ENCODE data around the gene CLEC17A.
"Not testable (repeated sequence)": the region's sequence is repeated elsewhere in the genome, so short reads cannot be mapped to it uniquely, and the experiment has no call there.

The CLEC17A gene

DNA sequence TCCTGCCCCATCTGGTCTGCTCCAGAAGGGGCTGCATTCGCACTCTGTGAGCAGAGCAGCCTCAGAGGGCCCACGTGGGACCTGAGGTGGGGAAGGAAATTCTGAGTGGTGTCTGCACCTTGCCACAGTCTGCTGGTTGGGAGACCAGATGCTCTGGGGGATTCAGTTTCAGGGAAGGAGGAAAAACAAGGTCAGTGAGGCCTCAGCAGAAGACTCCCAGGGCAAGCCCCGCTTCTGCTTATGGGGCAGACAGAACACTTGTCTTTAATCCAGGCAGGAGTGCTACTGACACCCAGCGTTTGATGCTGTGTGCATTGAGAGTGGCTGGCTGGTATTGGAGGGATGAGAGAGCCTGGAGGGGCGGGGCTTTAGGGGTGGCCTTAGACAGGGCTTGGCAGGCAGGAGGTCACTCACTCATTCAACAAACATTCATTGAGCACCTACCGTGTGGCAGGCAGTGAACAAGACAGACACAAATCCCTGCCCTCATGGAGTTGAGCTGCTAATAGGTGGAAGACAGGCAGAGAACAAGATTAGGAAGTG is 4.9 kb upstream of the CLEC17A start:
- no peak for DNase-seq (ENCODE audit: low spot score)

DNA sequence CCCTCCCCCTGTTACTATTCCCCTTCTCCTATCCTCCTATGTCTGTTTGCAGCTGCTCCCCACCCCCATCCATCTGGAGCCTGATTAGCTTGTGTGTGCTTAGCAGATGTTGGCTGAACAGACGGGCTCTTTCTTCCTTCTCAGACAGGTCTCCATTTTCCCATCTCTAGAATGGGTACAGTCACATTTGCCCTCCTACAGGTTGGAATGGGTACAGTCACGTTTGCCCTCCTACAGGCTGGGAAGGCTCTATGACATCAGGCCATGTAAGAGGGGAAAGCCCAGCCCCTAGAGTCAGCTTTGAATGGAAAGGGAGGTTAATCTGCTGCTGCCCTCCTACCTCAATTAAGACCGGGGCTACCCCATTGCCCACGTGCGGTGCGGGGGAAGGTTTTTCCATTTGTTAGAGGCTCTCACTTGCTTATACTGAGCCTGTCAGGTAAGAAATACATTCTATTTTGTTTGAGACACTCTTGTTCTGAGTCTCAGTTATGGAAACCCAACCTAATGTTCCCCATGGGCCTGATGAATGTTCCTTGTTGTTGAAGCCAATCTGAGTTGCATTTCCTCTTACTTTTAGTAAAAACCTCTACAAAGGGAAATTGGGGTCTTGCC is 2.2 kb upstream of the CLEC17A start:
- no peak for DNase-seq (ENCODE audit: low spot score)

DNA sequence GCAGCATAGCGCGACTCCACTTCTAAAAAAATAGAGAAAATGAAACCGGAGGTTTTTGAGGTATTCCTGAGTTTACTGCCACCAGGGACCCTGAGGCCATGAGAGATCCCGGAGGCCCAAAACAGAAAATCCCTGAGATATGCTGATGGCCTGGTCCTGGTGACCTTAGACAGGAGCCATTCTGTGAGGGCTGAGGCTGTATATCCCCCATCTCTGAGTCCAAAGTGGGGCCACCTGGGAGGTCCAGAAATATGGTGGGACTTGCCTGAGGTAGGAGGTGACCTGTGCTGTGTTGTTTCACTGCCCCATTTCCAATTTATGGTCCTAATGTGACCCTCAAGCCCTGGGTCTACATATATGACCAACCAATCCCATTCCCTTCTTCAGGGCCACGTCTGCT is 1.5 kb downstream of the CLEC17A start:
- not testable (repeated sequence) for DNase-seq (ENCODE audit: low spot score)

DNA sequence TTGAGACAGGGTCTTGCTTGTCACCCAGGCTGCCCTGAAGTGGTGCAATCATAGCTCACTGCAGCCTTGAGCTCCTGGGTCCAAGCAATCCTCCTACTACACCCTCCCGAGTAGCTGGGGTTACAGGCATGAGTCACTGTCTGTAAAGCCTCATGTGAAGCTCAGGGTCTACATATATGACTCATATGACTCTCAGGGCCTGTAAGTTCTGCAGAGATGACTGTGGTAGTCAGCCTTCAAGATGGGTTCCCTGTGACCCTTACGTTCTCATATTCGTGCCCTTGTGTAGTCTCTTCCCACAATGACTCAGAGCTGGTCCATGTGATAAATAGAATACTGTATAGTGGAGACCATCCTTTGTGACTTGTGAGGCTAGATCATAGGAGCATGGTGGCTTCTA is 2.3 kb downstream of the CLEC17A start:
- not testable (repeated sequence) for DNase-seq (ENCODE audit: low spot score)

DNA sequence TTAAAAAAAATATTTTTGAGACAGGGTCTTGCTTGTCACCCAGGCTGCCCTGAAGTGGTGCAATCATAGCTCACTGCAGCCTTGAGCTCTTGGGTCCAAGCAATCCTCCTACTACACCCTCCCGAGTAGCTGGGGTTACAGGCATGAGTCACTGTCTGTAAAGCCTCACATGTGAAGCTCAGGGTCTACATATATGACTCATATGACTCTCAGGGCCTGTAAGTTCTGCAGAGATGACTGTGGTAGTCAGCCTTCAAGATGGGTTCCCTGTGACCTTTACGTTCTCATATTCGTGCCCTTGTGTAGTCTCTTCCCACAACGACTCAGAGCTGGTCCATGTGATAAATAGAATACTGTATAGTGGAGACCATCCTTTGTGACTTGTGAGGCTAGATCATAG is 6.5 kb downstream of the CLEC17A start:
- not testable (repeated sequence) for DNase-seq (ENCODE audit: low spot score)

DNA sequence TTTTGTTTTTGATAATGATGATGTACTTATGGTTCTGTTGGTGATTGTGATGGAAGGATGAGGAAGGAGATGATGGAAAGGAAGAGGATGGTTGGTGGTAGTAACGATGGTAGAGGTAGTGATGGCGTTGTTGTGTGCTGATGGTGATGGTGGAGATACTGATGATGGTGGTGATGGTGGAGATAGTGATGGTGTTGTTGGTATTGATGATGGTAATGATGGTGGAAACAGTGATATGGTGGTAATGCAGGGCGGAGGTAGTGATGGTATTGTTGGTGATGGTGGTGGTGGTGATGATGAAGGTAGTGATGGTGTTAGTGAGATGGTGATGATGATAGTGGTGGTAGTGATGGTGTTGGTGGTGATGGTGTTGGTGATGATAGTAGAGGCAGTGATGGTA is 12.7 kb downstream of the CLEC17A start:
- no peak for DNase-seq (ENCODE audit: low spot score)

DNA sequence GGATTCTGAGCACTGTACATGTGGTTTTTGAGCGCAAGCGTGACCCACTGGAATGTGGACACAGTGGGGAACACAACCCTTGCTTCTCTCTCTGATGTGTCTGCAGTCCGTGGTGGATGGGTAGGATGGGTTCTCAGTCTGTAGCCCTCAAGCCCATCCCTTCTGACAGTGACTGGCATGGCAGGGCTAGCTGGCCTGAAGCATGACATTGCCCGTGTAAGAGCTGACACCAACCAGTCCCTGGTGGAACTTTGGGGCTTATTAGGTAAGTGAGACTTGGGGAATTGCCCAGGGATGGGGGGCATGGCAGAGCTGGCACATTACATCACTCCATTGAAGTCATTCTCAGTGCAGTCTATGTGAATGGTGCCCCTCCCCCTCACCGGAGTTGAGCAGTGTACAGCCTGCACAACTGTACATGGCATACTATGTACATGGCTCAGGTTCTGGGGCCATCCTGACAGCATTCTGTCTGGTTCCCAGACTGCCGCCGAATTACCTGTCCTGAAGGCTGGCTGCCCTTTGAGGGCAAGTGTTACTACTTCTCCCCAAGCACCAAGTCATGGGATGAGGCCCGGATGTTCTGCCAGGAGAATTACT is 16.8 kb downstream of the CLEC17A start:
- no peak for DNase-seq (ENCODE audit: low spot score)

DNA sequence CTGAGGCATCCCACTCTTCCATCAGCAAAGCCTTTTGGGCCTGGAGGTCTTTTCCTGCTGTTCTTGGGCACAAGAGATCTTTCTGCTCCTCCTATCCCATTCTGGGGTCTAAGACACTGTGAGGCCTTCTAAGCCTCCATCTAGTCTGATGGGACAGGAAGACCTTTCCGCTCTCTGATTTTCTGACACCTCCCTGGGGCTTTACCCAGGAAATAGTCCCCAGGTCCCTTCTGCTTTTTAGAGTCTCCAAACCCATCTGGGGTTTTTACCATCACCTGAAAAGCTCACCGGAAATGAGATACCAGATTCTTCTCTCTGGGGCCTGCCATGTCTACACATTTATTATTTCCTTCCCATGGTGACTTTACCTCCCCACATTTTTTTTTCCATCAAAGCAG is 21.1 kb downstream of the CLEC17A start:
- DNase-seq (ENCODE audit: low spot score), result no peak

DNA sequence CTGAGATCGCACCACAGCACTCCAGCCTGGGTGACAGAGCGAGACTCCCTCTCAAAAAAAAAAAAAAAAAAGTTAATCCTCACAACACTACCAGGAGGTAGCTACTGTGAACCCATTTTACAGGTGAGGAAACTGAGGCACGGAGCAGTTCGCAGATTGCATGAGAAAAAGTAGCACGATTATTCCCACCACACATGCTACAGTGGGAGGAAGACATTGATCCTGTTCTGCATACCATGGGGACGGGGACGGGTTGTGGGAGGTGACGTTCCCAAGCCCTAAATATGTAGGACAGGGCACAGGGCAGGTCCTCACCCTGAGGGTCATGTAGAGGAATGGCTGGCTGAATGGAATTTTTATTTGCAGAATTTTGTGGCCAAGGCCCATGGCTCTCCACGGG is 23.7 kb downstream of the CLEC17A start:
- no peak for DNase-seq (ENCODE audit: low spot score)

DNA sequence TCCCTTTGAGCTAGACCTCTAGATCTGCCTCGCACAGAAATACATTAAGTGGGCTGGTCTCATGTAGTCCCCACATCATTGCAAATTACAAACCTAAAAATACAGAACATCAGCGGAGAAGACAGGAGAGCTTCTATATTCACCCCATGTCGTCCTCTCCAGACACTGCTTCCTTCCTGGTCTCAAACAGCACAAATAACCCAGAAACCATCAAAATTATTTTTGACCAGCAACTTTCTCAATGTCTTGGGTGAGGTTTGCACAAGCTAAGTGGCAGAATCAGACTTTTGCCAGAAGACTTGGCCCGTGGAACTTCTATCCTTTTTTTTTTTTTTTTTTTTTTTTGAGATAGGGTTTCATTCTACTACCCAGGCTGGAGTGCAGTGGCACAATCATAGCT is 28.2 kb downstream of the CLEC17A start:
- no peak for DNase-seq (ENCODE audit: low spot score)

DNA sequence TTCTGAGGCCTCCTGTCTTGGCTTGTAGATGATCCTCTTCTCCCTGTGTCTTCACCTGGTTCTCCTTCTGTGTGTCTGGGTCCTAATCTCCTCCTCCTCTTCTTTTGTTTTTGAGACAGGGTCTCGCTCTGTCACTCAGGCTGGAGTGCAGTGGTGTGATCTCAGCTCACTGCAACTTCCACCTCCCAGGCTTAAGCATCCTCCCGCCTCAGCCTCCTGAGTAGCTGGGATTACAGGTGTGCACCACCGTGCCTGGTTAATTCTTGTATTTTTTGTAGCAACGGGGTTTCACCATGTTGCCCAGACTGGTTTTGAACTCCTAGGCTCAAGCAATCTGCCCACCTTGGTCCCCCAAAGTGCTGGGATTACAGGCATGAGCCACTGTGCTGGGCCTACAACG is 29.4 kb downstream of the CLEC17A start:
- not testable (repeated sequence) for DNase-seq (ENCODE audit: low spot score)

DNA sequence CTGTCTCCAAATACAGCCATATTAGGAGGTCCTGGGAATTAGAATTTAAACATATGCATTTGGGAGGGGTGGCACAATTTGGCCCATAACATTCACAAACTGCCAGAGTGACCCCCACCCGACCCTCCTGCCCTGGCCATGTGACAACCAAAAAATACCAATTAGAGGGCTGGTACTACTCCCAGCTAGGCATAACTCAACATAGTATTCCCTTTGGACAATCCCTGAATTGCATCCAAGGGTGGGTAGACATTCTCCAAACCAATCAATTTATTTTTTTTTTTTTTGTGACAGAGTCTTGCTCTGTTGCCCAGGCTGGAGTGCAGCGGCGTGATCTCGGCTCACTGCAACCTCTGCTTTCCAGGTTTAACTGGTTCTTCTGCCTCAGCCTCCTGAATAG is 29.8 kb downstream of the CLEC17A start:
- no peak for DNase-seq (ENCODE audit: low spot score)

DNA sequence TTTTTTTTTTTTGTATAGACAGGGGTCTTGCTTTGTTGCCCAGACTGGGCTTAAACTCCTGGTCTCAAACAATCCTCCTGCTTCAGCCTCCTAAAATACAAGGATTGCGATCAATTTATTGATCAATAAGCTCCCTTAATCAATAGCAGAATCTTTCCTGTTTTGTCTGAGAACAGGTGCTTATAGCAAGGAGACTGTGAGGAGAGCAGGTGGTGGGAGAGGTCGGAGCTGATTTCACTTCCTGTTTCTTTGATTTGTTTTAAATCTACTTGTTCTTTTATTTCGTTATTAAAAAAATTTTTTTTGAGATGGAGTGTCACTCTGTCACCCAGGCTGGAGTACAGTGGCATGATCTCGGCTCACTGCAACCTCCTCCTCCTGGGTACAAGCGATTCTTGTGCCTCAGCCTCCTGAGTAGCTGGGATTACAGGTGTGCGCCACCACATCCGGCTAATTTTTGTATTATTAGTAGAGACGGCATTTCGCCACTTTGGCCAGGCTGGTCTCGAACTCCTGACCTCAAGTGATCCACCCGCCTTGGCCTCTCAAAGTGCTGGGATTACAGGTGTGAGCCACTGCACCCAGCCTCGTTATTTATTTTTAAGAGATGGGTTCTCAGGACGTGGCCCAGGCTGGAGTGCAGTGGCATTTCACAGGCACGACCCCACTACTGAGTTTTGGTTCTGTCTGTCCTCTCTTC is 30.7 kb downstream of the CLEC17A start:
- DNase-seq (ENCODE audit: low spot score), result not testable (repeated sequence)

DNA sequence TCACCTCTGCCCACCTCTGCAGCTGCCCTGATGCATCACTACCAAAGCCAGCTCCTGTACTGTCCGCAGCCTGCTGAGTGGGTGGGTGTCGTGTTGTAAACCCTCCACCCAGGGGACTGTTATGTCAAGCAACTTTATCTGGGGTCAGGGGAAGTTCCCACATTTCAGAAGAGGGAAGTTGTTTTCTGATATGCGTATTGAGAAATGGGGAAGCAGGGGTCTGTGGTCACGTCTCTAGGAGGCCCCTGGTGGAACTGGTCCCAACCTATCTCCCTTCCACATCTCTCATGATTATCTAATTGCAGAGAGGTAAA is 31.2 kb downstream of the CLEC17A start:
- no peak for DNase-seq (ENCODE audit: low spot score)

DNA sequence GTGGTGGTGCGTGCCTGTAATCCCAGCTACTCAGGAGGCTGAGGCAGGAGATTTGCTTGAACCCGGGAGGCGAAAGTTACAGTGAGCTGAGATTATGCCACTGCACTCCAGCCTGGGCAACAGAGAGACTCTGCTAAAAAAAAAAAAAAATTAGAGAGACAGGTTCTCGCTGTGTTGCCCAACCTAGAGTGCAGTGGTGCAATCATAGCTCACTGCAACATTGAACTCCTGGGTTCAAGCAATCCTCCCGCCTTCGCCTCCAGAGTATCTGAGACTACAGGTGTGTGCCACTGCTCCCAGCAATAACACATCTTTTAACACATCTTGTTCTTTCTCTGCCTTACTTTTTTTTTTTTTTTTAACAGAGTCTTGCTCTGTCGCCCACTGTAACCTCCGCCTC is 32.7 kb downstream of the CLEC17A start:
- no peak for DNase-seq (ENCODE audit: low spot score)

DNA sequence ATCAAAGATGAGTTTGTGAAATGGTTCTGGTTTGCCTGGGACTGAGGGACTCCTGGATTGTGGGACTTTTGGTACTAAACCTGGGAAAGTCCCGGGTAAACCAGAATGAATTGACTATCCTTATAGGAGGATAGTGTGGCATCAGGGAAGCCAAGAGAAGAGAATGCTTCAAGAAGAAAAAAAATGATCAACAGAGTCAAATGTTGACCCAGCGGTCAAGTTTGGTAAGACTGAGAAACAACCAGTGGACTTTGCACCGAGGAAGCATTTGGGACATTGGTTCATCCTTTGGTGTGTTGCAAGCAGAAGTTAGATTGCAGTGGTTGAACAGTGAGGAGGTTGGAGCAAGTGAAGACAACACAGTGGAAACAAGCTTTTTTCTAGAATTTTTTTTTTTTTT is 33.5 kb downstream of the CLEC17A start:
- DNase-seq (ENCODE audit: low spot score), result no peak

DNA sequence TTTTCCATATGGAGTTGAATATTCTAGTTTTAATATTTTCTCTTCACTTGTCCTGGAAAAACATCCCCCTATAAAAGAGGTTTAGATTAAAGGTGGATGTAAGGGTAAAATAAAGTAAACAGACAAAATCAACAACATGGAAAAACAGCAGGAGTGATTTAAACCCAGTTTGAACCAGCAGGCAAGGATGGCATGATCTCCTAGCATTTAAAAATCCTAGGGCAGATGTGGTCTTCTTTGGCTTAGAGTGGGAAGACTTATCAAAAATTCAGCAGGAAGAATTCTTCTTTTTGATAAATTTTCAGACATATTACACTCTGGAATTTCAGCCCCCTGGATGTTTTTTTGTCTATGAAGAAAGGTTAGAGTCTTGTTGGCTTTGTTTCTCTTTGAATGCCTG is 36.5 kb downstream of the CLEC17A start:
- no peak for DNase-seq (ENCODE audit: low spot score)

DNA sequence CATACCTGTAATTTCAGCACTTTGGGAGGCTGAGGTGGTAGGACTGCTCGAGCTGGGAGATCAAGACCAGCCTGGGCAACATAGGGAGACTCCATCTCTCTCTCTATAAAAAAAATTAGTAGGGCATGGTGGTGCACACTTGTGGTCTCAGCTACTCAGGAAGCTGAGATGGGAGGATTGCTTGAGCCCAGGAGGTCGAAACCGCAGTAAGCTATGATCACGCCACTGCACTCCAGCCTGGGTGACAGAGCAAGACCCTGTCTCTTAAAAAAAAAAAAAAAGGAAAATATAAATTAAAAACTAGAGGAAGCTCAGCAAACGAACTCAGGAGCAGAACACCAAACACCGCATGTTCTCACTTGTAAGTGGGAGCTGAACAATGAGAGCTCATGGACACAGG is 41.6 kb downstream of the CLEC17A start:
- not testable (repeated sequence) for DNase-seq (ENCODE audit: low spot score)

DNA sequence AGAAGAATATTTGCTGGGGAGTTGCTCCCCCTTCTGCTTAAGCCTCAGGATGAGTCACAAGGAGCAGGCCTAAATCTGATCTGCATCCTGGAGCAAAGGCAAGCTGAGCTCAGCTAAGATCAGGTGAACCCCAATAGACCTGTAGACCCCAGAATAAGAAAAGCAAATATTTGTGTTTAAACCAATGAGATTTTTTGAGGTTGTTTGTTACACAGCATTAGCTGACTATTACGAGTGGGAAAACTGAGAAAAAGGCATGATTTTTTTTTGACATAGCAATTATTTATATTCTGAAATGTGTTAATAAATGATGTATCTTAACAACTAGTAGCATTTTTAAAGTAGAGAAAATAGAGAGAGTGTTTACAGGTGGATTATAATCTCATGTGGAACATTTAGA is 46.7 kb downstream of the CLEC17A start:
- no peak for DNase-seq (ENCODE audit: low spot score)

DNA sequence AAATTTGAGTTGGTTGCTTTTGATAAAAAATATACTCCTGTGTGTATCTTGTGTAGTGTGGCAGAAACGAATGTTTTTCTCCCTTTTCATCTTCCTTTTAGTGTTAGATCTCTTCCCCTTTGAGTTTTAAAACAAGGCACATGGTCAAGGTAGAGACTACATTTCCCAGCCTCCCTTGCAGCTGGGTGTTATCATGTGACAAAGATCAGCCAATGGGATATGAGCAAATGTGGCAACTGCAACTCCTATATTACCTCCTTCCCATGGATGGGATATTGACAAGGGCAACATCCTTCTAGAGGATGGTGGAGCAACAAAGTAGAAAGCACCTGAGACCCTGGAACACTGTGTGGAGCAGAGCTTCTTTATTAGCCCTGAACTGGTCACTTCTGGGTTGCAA is 49.4 kb downstream of the CLEC17A start:
- no peak for DNase-seq (ENCODE audit: low spot score)

DNA sequence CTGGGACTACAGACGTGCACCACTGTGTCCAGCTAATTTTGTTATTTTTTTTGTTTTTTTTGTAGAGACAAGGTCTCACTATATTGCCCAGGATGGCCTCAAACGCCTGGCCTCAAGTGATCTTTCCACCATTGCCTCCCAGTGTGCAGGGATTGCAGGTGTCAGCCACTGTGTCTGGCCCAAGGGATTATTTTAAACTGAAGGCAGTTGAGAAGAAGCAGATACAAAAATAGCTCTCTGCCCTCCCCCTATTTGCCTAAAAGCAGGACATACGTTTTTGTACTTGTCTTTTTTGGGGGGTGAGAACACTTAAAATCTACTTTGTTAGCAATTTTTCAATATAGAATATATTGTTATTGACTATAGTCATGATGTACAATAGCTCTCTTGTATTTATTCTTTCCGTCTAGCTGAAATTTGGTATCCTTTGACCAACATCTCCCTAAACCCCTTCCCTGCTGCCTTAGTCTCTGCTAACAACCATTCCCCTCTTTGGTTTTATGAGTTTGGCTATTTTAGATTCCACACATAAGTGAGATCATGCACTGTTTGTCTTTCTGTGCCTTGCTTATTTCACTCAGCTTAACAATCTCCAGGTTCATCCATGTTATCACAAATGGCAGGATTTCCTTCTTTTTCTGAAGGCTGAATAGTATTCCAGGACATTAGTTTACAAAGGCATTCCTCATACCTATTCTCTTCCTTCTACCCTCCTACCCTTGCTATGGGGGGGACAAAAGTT is 56.8 kb downstream of the CLEC17A start:
- no peak for DNase-seq (ENCODE audit: low spot score)

DNA sequence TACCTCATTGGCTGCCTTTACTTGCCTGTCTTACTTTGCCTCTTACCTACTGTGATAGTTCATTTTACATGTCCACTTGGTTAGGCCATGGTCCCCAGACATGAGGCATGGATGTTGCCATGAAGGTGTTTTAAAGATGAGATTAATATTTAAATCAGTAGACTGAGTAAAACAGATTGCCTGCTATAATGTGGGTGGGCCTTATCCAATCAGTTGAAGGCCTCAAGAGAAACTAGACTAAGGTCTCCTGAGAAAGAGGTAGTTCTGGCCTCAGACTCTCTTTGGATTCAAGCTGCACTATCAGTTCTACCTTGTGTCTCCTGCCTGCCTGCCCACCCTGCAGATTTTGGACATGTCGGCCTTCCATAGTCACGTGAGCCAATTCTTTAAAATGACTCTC is 65.6 kb downstream of the CLEC17A start:
- no peak for DNase-seq (ENCODE audit: low spot score)

DNA sequence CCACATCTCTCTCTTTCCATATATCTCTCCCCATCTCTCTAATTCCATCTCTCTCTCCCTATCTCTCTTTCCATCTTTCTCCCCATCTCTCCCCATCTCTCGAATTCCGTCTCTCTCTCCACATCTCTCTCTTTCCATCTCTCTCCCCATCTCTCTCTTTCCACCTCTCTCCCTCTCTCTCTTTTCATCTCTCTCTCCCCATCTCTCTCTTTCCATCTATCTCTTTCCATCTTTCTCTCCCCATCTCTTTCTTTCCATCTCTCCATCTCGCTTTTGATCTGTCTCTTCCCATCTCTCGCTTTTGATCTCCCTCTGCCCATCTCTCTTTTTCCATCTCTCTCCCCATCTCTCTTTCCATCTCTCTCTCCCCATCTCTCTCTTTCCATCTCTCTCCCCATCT is 66.1 kb downstream of the CLEC17A start:
- no peak for DNase-seq (ENCODE audit: low spot score)

All from AG08395 (cell line).